HG02885 (cell line): ENCODE measurements around the gene DLG4.

Source experiments
- ATAC-seq: cut with Tn5 transposase; IDR thresholded peaks from one replicate; pipeline ENCODE4 v1.9.1; 2021; ENCODE audit warnings: mild to moderate bottlenecking; ENCODE audit not compliant: unreplicated experiment, poor library complexity

The DLG4 gene

DNA sequence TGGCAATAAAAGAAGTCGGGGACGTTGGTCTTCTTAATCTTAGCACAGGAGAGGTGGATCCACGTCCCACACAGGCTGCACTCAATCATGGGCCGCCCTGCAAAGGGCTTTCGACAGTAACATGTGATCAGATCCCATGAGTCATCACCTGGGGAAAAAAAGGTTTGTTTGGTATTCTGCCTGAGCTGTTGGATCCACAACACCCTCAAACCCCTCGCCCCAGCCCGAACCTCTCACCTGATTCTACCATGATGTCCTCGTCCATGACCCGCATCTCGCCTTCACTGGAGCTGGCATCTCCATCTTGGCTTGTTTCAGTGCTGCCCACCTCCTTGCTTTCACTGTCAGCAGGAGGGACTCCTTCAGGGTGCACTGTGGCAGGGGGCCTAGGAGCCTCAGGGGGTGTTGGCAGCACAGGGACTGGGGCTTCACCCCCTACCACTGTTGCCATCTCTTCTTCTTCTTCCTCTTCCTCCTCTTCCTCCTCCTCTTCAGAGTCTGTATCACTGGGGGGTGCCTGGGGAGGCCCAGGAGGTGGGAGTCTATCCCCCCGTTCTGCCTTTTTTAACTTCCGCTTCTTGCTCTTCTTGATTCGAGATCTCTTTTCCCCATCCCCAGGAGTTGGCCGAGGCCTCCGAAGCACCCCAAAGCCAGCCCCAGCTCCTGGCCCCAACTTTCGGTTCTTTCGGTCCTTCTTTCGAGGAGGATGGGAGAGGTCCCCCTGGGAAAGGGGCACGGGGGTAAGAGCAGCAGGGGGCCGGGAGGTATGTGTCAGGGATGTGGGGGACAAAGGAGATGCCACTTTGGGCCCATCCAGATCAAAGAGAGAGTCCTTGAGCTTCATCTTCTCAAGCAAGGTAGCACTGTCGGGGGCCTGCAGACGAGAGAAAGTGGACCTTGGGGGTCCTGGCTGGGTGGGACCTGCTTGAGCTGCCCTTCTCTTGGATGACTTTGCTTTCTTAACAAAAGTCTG, 16.3 kb upstream of the DLG4 start:
- ATAC-seq: no peak

- peak; percentile 65 for ATAC-seq
These were observed 14.7 kb upstream of the DLG4 start, which contains the start of gene DVL2 for GRCh38 chr17:7234083-7234951. TSS of gene DVL2 (minus strand) at chr17:7234517. CDS start at chr17:7234262, 255 bp downstream.

DNA sequence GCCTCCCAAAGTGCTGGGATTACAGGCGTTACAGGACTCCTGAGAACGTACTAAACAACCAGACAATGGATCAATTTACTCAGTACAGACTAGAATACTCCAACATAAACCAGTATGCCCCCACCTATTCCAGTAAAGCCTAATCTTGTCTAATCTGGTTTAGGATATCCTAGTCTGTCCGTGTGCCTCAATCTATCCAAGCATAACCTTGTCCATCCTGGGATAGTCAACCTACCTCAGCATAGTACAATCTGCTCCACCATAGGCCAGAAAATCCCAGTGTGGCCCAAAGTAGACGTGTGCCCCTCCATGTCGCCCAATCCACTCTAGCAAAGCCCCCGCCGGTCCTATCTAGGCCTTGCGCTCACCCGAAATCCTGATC, 14.1 kb upstream of the DLG4 start:
- no peak for ATAC-seq

- no peak for ATAC-seq
These were observed 12.5 kb upstream of the DLG4 start for GRCh38 chr17:7232114-7232513.

DNA sequence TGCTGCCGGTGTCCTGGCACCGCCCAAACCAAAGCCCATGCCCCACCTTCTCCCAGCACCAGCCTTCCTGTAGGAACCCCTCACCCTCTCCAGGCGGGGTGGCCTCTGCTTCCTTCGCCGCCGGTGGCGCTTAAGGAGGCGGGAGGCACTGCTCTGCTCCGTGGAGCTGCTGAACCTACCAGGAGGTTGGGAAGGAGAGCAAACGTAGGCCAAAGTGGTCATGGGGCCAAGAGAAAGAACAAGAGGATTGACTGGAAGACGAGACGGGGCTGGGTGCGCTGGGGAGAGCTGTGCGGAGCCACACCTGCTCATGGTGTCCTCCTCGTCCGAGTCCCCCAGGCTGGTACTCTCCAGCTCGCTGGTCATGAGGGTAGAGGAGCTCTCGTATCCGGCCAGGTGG, 9.9 kb upstream of the DLG4 start:
- no peak for ATAC-seq

- no peak for ATAC-seq
These were observed 9.3 kb upstream of the DLG4 start for GRCh38 chr17:7228920-7229319.

GRCh38 chr17:7226721-7227710, 7.4 kb upstream of the DLG4 start:
- no peak for ATAC-seq

- ATAC-seq: no peak
These were observed 6.2 kb upstream of the DLG4 start for GRCh38 chr17:7225711-7226331.

- ATAC-seq: no peak
These were observed 5.0 kb upstream of the DLG4 start for GRCh38 chr17:7224661-7225111.

- ATAC-seq: no peak
These were observed 4.5 kb upstream of the DLG4 start for GRCh38 chr17:7224110-7224509.

- no peak for ATAC-seq
These were observed 3.7 kb upstream of the DLG4 start for GRCh38 chr17:7223375-7223774.

DNA sequence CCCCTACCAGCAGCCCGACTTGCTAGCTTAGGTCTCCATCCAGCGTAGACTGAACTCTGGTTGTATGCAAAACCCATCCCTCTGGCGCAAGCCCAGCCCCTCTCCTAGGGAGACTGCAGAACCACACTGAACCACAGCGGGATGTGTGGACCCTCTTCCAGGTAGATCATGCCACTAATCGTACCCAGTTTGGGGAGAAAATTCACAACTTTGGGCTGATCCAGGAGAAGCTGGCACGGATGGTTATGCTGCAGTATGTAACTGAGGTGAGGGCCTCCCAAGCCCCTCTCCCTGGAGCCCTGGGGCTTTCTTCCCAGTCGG, 3.3 kb upstream of the DLG4 start:
- ATAC-seq: no peak

- no peak for ATAC-seq
These were observed 2.7 kb upstream of the DLG4 start for GRCh38 chr17:7222093-7222971.

GRCh38 chr17:7221278-7222092, 1.8 kb upstream of the DLG4 start:
- no peak for ATAC-seq

- no peak for ATAC-seq
These were observed 1.1 kb upstream of the DLG4 start for GRCh38 chr17:7220593-7221277.

GRCh38 chr17:7219229-7219811, 316 bp downstream of the DLG4 start:
- no peak for ATAC-seq

DNA sequence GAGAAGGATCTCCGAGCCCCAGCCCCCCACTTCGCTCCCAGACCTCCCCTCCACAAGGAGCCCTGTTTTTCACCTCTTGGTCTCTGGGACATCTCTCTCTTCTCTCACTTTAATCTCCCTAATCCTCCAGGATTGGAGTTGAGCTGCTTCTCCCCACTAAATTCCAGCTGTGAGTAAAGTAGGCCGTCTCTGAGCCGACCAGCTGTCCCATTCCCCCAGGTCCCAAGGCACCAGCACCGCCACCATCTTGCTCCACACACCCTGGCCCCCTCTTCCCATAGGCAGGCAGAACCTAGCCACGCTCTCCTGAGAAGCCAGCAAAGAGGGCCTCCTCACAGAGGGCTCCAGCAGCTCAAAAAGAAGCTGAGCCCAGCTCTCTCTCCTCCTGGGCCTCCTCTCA, 878 bp downstream of the DLG4 start:
- ATAC-seq: no peak
